Measurements from ENCODE around the gene AGMO. TPM values are rescaled to one million over a fixed set of nuclear protein-coding genes. Genes with fewer than 3 reads are reported as not detected.

The AGMO gene
- total RNA-seq, 2 experiments from 2014 or later, result not detected

DNA sequence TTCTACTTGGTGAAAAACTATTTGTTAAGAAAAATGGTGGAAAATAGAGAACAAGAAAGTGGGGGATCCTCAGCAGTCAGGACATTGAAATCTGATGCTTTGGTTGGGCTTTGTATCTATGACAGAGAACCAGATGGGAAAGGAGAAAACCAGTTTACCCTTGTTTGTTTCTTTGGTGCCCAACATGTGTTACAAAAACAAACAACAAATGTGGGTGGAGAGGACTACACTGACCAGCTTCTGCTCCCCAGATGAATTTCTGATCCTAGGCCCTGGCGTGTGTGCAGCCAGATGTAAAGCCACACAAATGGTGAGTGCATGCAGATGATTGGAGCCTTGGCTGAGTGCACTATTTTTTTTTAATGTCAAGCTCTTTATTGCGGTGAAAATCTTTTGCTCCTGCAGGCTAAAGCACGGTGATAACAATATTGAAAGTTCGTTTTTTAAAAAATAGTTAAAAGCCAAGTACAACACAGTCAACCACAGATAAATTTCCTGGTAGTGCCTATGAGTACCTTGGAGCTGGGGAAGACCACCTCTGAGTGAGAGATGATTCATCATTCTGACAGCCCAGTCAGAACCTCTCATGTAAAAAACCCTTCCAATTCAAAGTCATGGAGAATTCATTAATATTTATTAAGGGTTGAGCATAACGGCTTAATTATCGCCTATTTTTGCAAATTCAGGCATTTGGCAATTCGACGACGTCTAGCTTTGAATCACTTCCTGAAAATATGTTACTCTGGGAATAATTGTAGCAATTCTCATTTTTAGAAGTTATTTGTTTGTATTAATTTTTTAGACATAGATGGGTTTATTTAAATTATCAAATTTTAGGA lies 163.7 kb downstream of the AGMO start:
- Mint-ChIP-seq H3K36me3 (no peaks in the 10 kb centered on the region), H3K4me3 (no peak overlapping the region), H3K9me3 (peaks cover 19% of the 10 kb centered on the region), H3K4me1 (ENCODE audit: low read depth) (no peaks in the 10 kb centered on the region), H3K27ac (no peak overlapping the region), H3K27me3 (no peaks in the 10 kb centered on the region)
- ChIA-PET POLR2A (no interaction called here), CTCF (no interaction called here)
- DNase-seq, result no peak
- intact Hi-C loops (cut with micrococcal nuclease), result no loop called here

DNA sequence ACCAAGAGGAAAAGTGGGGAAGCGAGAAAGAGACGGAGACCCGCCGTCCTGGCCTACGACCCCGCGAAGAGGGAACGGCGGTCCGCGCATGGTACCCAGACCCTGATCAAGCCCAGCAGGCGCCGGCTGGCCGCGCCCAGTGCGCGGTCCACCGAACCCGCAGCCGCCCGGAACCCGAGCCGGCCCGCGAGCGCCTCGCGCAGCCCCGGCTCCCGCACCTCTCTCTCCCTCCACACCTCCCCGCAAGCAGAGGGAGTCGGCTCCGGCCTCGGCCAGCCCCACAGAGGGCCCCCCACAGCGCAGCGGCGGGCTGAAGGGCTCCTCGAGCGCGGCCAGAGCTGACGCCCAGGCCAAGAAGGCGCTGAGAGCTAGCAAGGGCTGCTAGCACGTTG lies 164.7 kb downstream of the AGMO start:
- intact Hi-C loops (cut with micrococcal nuclease), result no loop called here
- Mint-ChIP-seq H3K27ac (no peak overlapping the region), H3K4me3 (no peak overlapping the region), H3K27me3 (no peaks in the 10 kb centered on the region), H3K4me1 (ENCODE audit: low read depth) (no peaks in the 10 kb centered on the region), H3K9me3 (peaks cover 19% of the 10 kb centered on the region), H3K36me3 (no peaks in the 10 kb centered on the region)
- CTCF ChIA-PET, result no interaction called here
- POLR2A ChIA-PET, result no interaction called here
- no peak for DNase-seq

DNA sequence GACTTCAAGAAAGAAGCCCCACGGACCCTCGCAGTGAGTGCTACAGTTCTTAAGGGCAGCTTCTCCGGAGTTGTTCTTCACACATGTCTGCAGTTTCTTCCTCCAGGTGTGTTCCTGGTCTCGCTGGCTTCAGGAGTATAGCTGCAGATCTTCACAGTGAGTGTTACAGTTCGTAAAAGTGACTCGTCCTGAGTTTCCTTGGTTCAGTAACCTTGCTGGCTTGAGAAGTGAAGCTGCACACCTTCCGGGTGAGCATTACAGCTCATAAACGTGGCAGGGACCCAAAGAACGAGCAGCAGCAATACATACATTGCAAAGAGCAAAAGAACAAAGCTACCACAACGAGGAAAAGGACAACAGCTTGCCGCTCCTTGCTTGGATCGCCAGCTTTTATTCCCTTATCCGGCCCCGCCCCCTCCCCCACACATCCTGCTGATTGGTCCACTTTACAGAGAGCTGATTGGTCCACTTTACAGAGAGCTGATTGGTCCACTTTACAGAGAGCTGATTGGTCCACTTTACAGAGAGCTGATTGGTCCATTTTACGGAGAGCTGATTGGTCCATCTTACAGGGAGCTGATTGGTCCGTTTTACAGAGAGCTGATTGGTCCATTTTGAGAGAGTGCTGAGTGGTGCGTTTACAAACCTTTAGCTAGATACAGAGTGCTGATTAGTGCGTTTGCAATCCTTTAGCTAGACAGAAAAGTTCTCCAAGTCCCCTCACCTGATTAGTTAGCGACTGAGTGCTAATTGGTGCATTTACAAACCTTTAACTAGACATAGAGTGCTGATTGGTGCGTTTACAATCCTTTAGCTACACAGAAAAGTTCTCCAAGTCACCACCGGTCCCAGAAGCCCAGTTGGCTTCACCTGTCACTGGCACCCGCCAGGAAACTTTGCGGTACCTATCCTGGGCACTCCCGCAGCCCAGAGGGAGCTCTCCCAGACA lies 165.3 kb downstream of the AGMO start:
- intact Hi-C loops (cut with micrococcal nuclease), result no loop called here
- Mint-ChIP-seq H3K27me3 (no peaks in the 10 kb centered on the region), H3K27ac (no peak overlapping the region), H3K36me3 (no peaks in the 10 kb centered on the region), H3K4me3 (no peak overlapping the region), H3K9me3 (peaks cover 19% of the 10 kb centered on the region), H3K4me1 (ENCODE audit: low read depth) (no peaks in the 10 kb centered on the region)
- ChIA-PET CTCF (no interaction called here), POLR2A (no interaction called here)
- DNase-seq, result no peak

DNA sequence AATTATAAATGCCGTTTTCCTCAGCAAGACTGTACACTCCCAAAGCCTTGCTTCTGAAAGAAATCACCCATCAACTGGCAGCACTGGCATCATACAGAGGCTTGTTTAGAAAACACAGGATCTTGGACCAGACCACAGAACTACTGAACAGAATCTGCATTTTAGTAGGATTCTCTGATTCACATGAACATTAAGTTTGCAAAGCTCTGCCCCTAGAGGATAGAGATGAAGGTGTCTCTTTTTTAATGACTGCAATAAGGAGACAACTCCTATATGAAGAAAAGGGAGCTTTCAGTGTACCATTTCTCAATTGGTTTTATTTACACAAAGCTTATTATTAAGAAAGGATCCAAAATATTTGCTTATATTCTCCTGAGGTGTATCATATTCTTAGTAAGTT lies 172.7 kb downstream of the AGMO start:
- H3K36me3 Mint-ChIP-seq, result no peaks in the 10 kb centered on the region
- DNase-seq, result no peak
- H3K27ac Mint-ChIP-seq, result no peak overlapping the region
- H3K4me1 Mint-ChIP-seq (ENCODE audit: low read depth), result no peaks in the 10 kb centered on the region
- POLR2A ChIA-PET, result no interaction called here
- no peaks in the 10 kb centered on the region for H3K9me3 Mint-ChIP-seq
- H3K27me3 Mint-ChIP-seq, result no peaks in the 10 kb centered on the region
- intact Hi-C loops (cut with micrococcal nuclease), result no loop called here
- no peak overlapping the region for H3K4me3 Mint-ChIP-seq
- CTCF ChIA-PET, result no interaction called here

DNA sequence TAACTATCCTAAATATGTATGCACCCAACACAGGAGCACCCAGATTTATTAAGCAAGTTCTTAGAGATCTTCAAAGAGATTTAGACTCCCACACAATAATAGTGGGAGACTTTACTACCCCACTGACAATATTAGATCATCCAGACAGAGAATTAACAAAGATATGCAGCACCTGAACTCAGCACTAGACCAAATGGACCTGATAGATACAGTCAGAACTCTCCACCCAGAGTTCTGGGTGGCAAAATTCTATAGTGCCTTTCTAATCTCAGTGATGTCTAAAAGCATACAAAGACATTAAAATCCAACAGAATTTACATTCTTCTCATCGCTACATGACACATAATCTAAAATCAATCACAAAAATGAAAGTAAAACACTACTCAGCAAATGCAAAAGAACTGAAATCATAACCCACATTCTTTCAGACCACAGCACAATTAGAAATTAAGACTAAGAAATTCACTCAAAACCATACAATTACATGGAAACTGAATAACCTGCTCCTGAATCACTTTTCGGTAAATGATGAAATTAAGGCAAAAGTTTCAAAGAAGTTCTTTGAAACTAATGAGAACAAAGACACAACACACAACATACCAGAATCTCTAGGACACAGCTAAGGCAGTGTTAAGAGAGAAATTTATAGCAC lies 183.2 kb downstream of the AGMO start:
- Mint-ChIP-seq H3K4me3 (no peak overlapping the region), H3K9me3 (peaks cover 6% of the 10 kb centered on the region), H3K4me1 (ENCODE audit: low read depth) (no peaks in the 10 kb centered on the region), H3K27me3 (no peaks in the 10 kb centered on the region), H3K36me3 (no peaks in the 10 kb centered on the region), H3K27ac (no peak overlapping the region)
- DNase-seq, result no peak
- ChIA-PET CTCF (no interaction called here), POLR2A (no interaction called here)
- intact Hi-C loops (cut with micrococcal nuclease), result no loop called here

DNA sequence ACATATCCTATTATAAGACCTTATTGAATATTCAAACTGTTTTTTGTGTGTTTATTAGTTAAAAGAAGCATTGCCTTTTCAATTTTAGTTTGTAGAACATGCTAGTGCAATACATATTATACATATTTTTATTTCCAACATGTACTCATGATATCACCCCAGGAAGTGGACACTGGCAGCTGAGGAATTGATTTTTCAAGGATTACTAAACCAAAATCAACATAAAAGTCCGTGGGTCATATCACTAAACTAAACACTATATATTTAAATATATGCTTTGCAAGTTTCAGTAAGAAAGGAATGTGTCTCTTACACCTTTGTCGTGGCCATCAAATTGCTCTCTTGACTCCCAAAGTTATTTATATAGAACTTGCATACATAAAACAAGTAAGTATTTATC lies 185.2 kb downstream of the AGMO start:
- H3K27me3 Mint-ChIP-seq, result no peaks in the 10 kb centered on the region
- H3K4me1 Mint-ChIP-seq (ENCODE audit: low read depth), result no peaks in the 10 kb centered on the region
- H3K9me3 Mint-ChIP-seq, result peaks cover 6% of the 10 kb centered on the region
- ChIA-PET CTCF (no interaction called here), POLR2A (no interaction called here)
- H3K4me3 Mint-ChIP-seq, result no peak overlapping the region
- no peak overlapping the region for H3K27ac Mint-ChIP-seq
- DNase-seq, result no peak
- no peaks in the 10 kb centered on the region for H3K36me3 Mint-ChIP-seq
- intact Hi-C loops (cut with micrococcal nuclease), result no loop called here

DNA sequence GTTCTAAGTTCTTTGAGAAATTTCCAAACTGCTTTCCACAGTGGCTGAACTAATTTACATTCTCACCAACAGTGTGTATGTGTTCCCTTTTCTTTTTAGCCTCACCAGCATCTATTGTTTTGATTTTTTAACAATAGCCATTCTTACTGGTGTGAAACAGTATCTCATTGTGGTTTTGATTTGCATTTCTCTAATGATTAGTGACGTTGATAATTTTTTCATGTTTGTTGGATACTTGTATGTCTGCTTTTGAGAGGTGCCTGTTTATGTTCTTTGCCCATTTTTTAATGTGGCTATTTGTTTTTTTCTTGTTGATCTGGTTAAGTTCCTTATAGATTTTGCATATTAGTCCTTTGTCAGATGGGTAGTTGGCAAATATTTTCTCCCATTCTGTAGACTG lies 191.4 kb downstream of the AGMO start:
- ChIA-PET CTCF (no interaction called here), POLR2A (no interaction called here)
- DNase-seq, result no peak
- H3K36me3 Mint-ChIP-seq, result no peaks in the 10 kb centered on the region
- no peaks in the 10 kb centered on the region for H3K27me3 Mint-ChIP-seq
- H3K9me3 Mint-ChIP-seq, result peaks cover 4% of the 10 kb centered on the region
- intact Hi-C loops (cut with micrococcal nuclease), result no loop called here
- no peak overlapping the region for H3K4me3 Mint-ChIP-seq
- H3K4me1 Mint-ChIP-seq (ENCODE audit: low read depth), result no peaks in the 10 kb centered on the region
- no peak overlapping the region for H3K27ac Mint-ChIP-seq

DNA sequence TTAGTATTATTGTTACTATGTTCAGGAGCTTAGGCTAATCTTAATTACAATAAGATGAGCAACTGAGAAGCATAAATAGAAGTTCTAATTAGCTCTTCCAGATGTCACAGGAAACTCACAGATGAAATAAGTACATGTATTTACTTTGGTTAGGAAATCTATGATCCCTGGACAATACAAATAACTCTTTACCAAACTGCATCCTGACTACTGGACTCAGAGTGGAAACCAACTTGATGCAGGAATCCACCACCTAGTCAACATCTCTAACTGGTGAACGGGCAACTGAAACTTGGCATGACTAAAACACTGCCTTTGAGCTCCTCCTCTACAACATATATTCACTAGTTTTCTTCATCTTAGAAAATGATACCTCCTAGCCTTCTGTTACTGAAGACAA lies 193.2 kb downstream of the AGMO start:
- H3K36me3 Mint-ChIP-seq, result no peaks in the 10 kb centered on the region
- H3K9me3 Mint-ChIP-seq, result peaks cover 4% of the 10 kb centered on the region
- no peak for DNase-seq
- H3K4me1 Mint-ChIP-seq (ENCODE audit: low read depth), result no peaks in the 10 kb centered on the region
- H3K27me3 Mint-ChIP-seq, result no peaks in the 10 kb centered on the region
- no peak overlapping the region for H3K27ac Mint-ChIP-seq
- intact Hi-C loops (cut with micrococcal nuclease), result no loop called here
- POLR2A ChIA-PET, result no interaction called here
- CTCF ChIA-PET, result no interaction called here
- H3K4me3 Mint-ChIP-seq, result no peak overlapping the region

DNA sequence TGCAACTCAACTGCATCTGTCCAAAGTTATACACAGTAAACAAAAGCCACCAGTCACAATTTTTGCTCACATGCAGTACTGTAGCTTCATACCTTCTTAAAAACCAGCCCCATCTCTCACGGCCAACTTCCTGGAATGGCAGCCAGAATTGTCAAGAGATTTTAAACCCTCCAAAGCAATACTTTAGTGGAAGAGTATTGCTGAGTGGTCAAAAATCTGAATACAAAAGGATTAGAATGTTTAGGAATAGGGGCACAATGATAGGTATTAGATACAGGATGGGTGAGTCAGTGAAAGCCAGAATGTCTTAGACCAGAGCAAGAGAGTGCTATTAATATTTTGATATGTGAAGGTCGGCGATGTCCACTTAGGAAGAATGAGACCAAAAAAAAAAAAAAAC lies 193.9 kb downstream of the AGMO start:
- Mint-ChIP-seq H3K4me1 (ENCODE audit: low read depth) (no peaks in the 10 kb centered on the region), H3K9me3 (peaks cover 4% of the 10 kb centered on the region), H3K27me3 (no peaks in the 10 kb centered on the region), H3K36me3 (no peaks in the 10 kb centered on the region), H3K4me3 (no peak overlapping the region), H3K27ac (no peak overlapping the region)
- intact Hi-C loops (cut with micrococcal nuclease), result no loop called here
- ChIA-PET CTCF (no interaction called here), POLR2A (no interaction called here)
- DNase-seq, result no peak

DNA sequence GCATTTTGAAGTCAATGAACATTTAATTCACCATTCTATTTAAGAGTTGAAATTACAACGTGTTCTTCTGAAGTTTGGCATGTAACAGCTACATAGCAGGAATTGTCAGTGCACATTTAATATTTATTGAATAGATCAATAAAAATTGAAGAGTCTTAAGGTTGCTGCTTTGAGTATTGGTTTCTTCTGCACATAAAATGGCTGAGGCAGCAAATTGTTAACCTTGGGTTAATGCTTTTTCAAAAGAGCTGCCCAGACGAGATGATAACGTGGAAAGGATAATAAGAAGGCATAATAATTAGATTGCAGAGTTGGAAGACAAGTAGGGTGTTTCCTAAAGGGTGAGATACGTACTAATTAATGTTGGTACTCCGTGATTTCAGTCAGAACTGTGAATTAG lies 203.7 kb downstream of the AGMO start:
- no peaks in the 10 kb centered on the region for H3K27me3 Mint-ChIP-seq
- no peak overlapping the region for H3K27ac Mint-ChIP-seq
- intact Hi-C loops (cut with micrococcal nuclease), result no loop called here
- H3K36me3 Mint-ChIP-seq, result no peaks in the 10 kb centered on the region
- H3K4me3 Mint-ChIP-seq, result no peak overlapping the region
- no peaks in the 10 kb centered on the region for H3K9me3 Mint-ChIP-seq
- no peak for DNase-seq
- no peaks in the 10 kb centered on the region for H3K4me1 Mint-ChIP-seq (ENCODE audit: low read depth)
- ChIA-PET CTCF (no interaction called here), POLR2A (no interaction called here)

DNA sequence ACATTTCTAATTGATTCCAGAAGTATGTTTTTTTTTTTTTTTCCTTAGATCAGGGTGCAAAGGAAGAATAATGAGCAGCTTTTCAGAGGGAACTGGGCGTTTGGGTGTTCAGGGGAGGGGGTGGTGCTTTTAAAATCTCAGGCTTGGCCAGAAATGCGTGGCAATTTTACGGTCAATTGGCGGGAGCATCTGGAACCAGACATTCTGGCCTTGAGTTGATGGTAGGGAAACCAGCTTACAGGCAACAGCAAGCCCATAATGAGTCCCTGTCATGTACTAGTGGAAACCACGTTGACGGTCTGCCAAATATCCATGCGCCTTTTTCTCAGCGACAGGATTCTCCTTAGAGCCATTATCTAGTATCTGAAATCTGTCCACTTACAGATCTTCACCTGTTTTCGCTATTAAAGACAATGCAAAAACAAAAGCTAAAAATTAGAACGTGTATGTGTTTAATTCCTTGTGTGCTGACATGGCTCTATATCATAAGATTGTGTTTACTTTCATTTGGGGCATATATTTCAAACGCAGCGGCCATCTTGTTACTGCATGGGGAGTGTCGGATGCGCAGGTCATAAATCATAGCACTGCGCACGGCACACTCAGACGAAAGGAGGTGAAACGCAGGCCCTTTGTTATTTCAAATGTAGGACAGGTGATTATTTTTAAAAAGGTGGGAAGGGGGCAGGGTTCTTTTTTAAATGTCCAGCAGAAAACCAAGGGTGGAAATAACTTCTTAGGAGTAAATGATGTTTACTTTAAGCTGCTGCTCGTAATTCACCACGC lies 209.2 kb downstream of the AGMO start:
- Mint-ChIP-seq H3K36me3 (no peaks in the 10 kb centered on the region), H3K4me1 (ENCODE audit: low read depth) (no peaks in the 10 kb centered on the region), H3K9me3 (no peaks in the 10 kb centered on the region), H3K4me3 (no peak overlapping the region), H3K27me3 (no peaks in the 10 kb centered on the region), H3K27ac (no peak overlapping the region)
- CTCF ChIA-PET, result no interaction called here
- intact Hi-C loops (cut with micrococcal nuclease), result no loop called here
- no peak for DNase-seq
- POLR2A ChIA-PET, result no interaction called here

DNA sequence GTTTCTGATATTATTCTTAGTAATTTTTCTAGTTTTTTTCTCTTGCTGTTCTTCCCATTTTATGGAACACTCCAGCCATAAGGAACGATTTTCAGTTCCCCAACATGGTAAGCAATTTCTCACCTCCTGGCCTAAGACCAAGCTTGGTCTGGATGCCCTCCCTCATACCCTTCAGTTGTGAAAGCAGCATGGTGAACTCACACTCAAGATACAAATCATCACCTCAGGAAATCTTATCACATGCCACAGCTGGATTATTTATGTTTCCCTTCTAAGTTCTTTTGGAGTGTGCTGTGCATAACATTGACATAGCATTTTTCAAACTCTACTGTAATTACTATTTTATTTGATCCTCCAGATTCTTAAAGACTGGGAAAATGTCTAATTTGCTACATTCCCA lies 216.6 kb downstream of the AGMO start:
- intact Hi-C loops (cut with micrococcal nuclease), result no loop called here
- Mint-ChIP-seq H3K27me3 (no peaks in the 10 kb centered on the region), H3K27ac (no peak overlapping the region), H3K9me3 (no peaks in the 10 kb centered on the region), H3K36me3 (no peaks in the 10 kb centered on the region), H3K4me1 (ENCODE audit: low read depth) (no peaks in the 10 kb centered on the region), H3K4me3 (no peak overlapping the region)
- DNase-seq, result no peak
- ChIA-PET CTCF (no interaction called here), POLR2A (no interaction called here)

Measured in activated CD4-positive, alpha-beta memory T cell treated with anti-CD3 and anti-CD28 coated beads for 36 hours (primary cell).